Spleen (tissue), 7 donors: ENCODE results near the gene CLK1.

Source experiments
- POLR2A ChIP-seq, 3 donors: fragments of 450-650 bp; IDR thresholded peaks; one replicate each; pipeline ENCODE4 v1.5.1; 2017; ENCODE audit warnings: antibody characterized with exemption in 3 of 3, mild to moderate bottlenecking in 1 of 3
- TF ChIP-seq, protein P1 (sequence below), 11 experiments: fragments of 200-600 bp in 7 of 11; fragments of 450-650 bp in 4 of 11; sonication (generic) in 4 of 11; IDR thresholded peaks in 8 of 11; conservative IDR thresholded peaks in 3 of 11; 1 replicate in 7 of 11; 2 replicates in 4 of 11; pipeline versions ENCODE4 v1.4.0 to v1.8.0; 2016 to 2021; ENCODE audit warnings: antibody characterized with exemption in 11 of 11, inconsistent platforms in 4 of 11, mild to moderate bottlenecking in 1 of 11
- donor health status: DM: no; HTN: no; CAD: no; lungs with moderate emphysema.
- donor health status: DM: no; HTN: no; CAD: no.
- donor health status: DM: no; HTN: no; CAD: no.

DNA sequence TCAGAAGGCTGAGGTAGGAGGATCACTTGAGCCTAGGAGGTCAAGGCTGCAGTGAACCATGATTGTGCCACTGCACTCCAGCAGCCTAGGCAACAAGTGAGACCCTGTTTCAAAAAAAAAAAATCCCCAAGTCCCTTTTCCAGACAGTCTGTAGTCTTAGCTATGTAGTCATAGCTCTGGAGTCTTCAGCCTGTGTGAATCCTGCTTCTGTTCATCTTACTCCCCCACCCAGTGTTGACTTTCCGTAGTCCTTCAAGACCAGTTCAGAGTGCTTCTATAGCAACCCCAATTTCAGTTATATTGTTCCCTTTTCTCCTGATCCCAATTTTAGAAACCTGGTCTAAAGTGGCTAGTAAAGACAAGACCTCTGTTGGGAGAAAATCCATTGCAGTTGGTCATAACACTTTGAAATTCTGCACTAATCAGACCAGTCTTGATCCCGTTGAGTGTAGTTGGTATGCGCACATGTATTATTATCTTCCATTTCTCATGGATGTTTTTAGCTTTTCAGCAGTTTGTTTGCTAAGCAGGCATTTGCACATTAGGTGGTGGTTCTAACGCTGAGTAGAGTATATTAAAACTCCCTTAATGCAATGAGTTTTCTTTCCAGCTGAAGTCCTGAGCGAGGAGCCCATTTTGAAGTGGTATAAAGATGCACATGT lies 43.8 kb downstream of the CLK1 start:
- TF ChIP-seq, protein P1, sequence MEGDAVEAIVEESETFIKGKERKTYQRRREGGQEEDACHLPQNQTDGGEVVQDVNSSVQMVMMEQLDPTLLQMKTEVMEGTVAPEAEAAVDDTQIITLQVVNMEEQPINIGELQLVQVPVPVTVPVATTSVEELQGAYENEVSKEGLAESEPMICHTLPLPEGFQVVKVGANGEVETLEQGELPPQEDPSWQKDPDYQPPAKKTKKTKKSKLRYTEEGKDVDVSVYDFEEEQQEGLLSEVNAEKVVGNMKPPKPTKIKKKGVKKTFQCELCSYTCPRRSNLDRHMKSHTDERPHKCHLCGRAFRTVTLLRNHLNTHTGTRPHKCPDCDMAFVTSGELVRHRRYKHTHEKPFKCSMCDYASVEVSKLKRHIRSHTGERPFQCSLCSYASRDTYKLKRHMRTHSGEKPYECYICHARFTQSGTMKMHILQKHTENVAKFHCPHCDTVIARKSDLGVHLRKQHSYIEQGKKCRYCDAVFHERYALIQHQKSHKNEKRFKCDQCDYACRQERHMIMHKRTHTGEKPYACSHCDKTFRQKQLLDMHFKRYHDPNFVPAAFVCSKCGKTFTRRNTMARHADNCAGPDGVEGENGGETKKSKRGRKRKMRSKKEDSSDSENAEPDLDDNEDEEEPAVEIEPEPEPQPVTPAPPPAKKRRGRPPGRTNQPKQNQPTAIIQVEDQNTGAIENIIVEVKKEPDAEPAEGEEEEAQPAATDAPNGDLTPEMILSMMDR (IDR thresholded peaks at IDR 0.05 in 8 of 11, conservative IDR thresholded peaks at IDR 0.05 in 3 of 11) = no peak
- TF ChIP-seq POLR2A (IDR thresholded peaks at IDR 0.05) = no peak
